ENCODE results near the gene MYO18A.

MYO18A gene

GRCh38 chr17:29034510-29034909 lies 145.7 kb downstream of the MYO18A start:
- Mint-ChIP-seq H3K4me1 (ENCODE audit: low read depth) (peaks cover 31% of the 10 kb centered on the region), H3K36me3 (ENCODE audit: low read depth) (peaks cover 6% of the 10 kb centered on the region), H3K4me3 (no peak overlapping the region), H3K27ac (no peak overlapping the region), H3K27me3 (peaks cover 34% of the 10 kb centered on the region), H3K9me3 (peaks cover 16% of the 10 kb centered on the region)
- intact Hi-C loops (cut with micrococcal nuclease), result loop anchor here (5.0 kb wide), 1 partner anchor 33 kb away; no protein-coding TSS in a partner anchor

- intact Hi-C loops (cut with micrococcal nuclease), result loop anchor here (5.0 kb wide), 1 partner anchor 34 kb away; no protein-coding TSS in a partner anchor
- H3K27ac Mint-ChIP-seq, result no peak overlapping the region
- peaks cover 42% of the 10 kb centered on the region for H3K27me3 Mint-ChIP-seq
- peaks cover 35% of the 10 kb centered on the region for H3K4me1 Mint-ChIP-seq (ENCODE audit: low read depth)
- H3K36me3 Mint-ChIP-seq (ENCODE audit: low read depth), result peaks cover 6% of the 10 kb centered on the region
- peaks cover 16% of the 10 kb centered on the region for H3K9me3 Mint-ChIP-seq
- no peak overlapping the region for H3K4me3 Mint-ChIP-seq
These were observed 147.4 kb downstream of the MYO18A start for GRCh38 chr17:29032857-29033197.

- H3K9me3 Mint-ChIP-seq, result peaks cover 16% of the 10 kb centered on the region
- H3K4me3 Mint-ChIP-seq, result no peak overlapping the region
- peaks cover 6% of the 10 kb centered on the region for H3K36me3 Mint-ChIP-seq (ENCODE audit: low read depth)
- peaks cover 48% of the 10 kb centered on the region for H3K27me3 Mint-ChIP-seq
- no peak overlapping the region for H3K27ac Mint-ChIP-seq
- peaks cover 41% of the 10 kb centered on the region for H3K4me1 Mint-ChIP-seq (ENCODE audit: low read depth)
- intact Hi-C loops (cut with micrococcal nuclease), result loop anchor here (5.0 kb wide), 1 partner anchor 35 kb away; no protein-coding TSS in a partner anchor
These were observed 148.0 kb downstream of the MYO18A start for GRCh38 chr17:29032013-29032856.

GRCh38 chr17:29031488-29031887 lies 148.7 kb downstream of the MYO18A start:
- intact Hi-C loops (cut with micrococcal nuclease), result loop anchor here (5.0 kb wide), 1 partner anchor 36 kb away; no protein-coding TSS in a partner anchor
- Mint-ChIP-seq H3K27ac (no peak overlapping the region), H3K36me3 (ENCODE audit: low read depth) (peaks cover 6% of the 10 kb centered on the region), H3K9me3 (peaks cover 16% of the 10 kb centered on the region), H3K27me3 (peaks cover 55% of the 10 kb centered on the region), H3K4me3 (no peak overlapping the region), H3K4me1 (ENCODE audit: low read depth) (peaks cover 47% of the 10 kb centered on the region)

- peaks cover 77% of the 10 kb centered on the region for H3K27me3 Mint-ChIP-seq
- H3K4me1 Mint-ChIP-seq (ENCODE audit: low read depth), result peaks cover 38% of the 10 kb centered on the region
- H3K4me3 Mint-ChIP-seq, result no peak overlapping the region
- intact Hi-C loops (cut with micrococcal nuclease), result no loop called here
- no peaks in the 10 kb centered on the region for H3K36me3 Mint-ChIP-seq (ENCODE audit: low read depth)
- no peaks in the 10 kb centered on the region for H3K9me3 Mint-ChIP-seq
- no peak overlapping the region for H3K27ac Mint-ChIP-seq
These were observed 155.8 kb downstream of the MYO18A start for GRCh38 chr17:29024316-29024952.

- Mint-ChIP-seq H3K4me3 (no peak overlapping the region), H3K27ac (no peak overlapping the region), H3K27me3 (peaks cover 83% of the 10 kb centered on the region), H3K36me3 (ENCODE audit: low read depth) (no peaks in the 10 kb centered on the region), H3K9me3 (no peaks in the 10 kb centered on the region), H3K4me1 (ENCODE audit: low read depth) (peaks cover 38% of the 10 kb centered on the region)
- intact Hi-C loops (cut with micrococcal nuclease), result no loop called here
These were observed 158.1 kb downstream of the MYO18A start for GRCh38 chr17:29022074-29022473.

GRCh38 chr17:29021226-29021625 lies 159.0 kb downstream of the MYO18A start:
- intact Hi-C loops (cut with micrococcal nuclease), result no loop called here
- Mint-ChIP-seq H3K4me3 (no peak overlapping the region), H3K4me1 (ENCODE audit: low read depth) (peaks cover 40% of the 10 kb centered on the region), H3K27me3 (peaks cover 84% of the 10 kb centered on the region), H3K36me3 (ENCODE audit: low read depth) (no peaks in the 10 kb centered on the region), H3K27ac (peak overlapping the region; percentile 38), H3K9me3 (no peaks in the 10 kb centered on the region)
